ENCODE results near the gene NR6A1.

Gene NR6A1

GRCh38 chr9:124531115-124531514, 240.0 kb downstream of the NR6A1 start:
- no peak for DNase-seq (ENCODE audit: low read depth, low spot score)
- no peak for TF ChIP-seq CTCF (IDR thresholded peaks at IDR 0.05; ENCODE audit: low read depth, low read length)
- in situ Hi-C loops (cut with HindIII; ENCODE audit: low sequenced_read_pairs): no loop called here
- H3K4me3 ChIP-seq (ENCODE audit: low read depth, low read length): no peak overlapping the region

DNA sequence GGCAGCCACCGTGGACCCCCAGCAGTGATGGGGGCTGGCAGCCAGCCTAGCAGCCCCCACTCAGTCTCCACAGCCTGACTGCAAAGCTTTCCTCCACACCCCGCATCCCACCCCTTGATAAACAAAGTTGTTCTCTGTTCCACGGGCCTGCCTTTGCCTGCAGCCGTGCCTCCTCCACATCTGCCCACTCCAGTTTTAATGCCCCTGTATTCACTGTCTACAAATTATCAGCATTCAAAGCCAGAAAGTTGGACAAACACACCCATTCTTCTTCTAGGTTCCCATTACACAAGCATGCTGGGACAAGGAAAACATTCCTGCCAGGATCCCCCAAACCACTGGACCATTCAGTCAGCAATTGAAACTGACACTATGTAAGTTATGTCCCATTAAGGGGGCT, 240.9 kb downstream of the NR6A1 start:
- DNase-seq (ENCODE audit: low read depth, low spot score): no peak
- in situ Hi-C loops (cut with HindIII; ENCODE audit: low sequenced_read_pairs): no loop called here
- TF ChIP-seq CTCF (IDR thresholded peaks at IDR 0.05; ENCODE audit: low read depth, low read length): no peak
- H3K4me3 ChIP-seq (ENCODE audit: low read depth, low read length): no peak overlapping the region

- H3K4me3 ChIP-seq (ENCODE audit: low read depth, low read length): no peak overlapping the region
- DNase-seq (ENCODE audit: low read depth, low spot score): peak; percentile 44
- in situ Hi-C loops (cut with HindIII; ENCODE audit: low sequenced_read_pairs): no loop called here
- no peak for TF ChIP-seq CTCF (IDR thresholded peaks at IDR 0.05; ENCODE audit: low read depth, low read length)
These were observed 243.3 kb downstream of the NR6A1 start for GRCh38 chr9:124527781-124528180.

GRCh38 chr9:124526174-124526573, 244.9 kb downstream of the NR6A1 start:
- H3K4me3 ChIP-seq (ENCODE audit: low read depth, low read length): no peak overlapping the region
- in situ Hi-C loops (cut with HindIII; ENCODE audit: low sequenced_read_pairs): no loop called here
- no peak for TF ChIP-seq CTCF (IDR thresholded peaks at IDR 0.05; ENCODE audit: low read depth, low read length)
- no peak for DNase-seq (ENCODE audit: low read depth, low spot score)

DNA sequence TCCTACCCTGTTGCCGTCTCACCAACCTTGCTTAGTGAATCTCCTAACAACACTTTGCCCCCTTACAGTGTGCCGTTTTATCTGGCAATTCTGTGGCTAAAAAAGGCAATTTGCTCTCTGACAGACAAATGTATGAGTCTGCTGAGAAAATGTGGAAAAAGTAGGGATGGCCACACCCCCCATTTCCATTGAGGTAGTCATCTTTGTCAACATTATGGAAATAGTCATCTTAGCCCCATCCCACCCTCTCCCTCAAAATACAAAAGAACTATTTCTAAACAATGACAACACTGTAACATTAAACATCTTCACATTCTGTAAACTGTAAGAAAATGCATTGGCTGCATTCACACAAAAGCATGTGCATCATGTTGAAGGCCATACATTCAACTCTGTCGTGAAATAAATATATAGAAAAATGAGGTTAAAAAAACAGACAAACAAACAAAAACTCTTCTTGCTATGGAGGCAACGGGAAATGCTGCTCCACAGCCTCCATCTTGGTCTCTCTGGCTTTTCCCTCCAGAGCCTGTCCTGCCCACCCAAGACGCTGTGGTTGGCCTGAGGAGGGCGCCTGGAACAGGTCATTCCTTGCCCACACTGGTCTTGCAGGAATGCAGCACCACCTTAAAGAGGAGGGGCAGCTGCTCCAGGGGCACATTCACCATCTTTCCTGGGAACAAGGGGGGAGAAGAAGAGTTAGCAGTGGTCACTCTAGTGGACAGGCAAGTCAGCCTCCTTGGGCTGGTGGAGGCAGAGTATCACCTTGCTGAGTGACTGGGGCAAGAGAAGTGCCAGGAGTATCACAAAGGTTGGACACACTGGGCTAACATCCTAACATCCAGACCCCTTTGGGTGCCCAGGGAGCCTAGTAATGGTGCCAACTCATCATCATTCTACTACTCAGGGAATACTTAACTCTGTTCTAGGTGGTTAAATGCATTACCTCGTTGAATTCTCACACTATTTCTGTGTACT, 248.7 kb downstream of the NR6A1 start:
- in situ Hi-C loops (cut with HindIII; ENCODE audit: low sequenced_read_pairs): no loop called here
- DNase-seq (ENCODE audit: low read depth, low spot score): no peak
- peak; percentile 10 for TF ChIP-seq CTCF (IDR thresholded peaks at IDR 0.05; ENCODE audit: low read depth, low read length)
- no peak overlapping the region for H3K4me3 ChIP-seq (ENCODE audit: low read depth, low read length)

DNA sequence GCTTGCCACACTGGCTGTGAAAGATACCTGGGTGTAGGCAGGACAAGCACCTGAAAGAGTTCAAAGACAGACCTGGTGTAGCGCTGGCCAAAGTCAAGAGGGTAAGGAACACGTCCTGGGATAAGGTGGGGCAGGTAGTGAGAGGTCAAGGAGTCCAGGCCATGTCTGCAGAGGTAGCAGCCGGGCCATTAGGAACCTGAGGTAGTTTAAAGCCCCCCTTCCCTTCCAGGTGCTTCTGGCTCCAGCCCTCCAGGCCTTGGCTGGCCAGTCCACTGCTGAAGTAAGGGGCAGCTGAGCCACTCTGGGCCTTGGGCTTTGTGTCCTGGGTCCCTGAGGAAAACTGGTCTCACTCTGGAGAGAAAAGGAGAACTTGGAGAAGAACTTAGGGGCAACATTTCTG, 250.0 kb downstream of the NR6A1 start:
- DNase-seq (ENCODE audit: low read depth, low spot score): no peak
- no peak overlapping the region for H3K4me3 ChIP-seq (ENCODE audit: low read depth, low read length)
- in situ Hi-C loops (cut with HindIII; ENCODE audit: low sequenced_read_pairs): no loop called here
- TF ChIP-seq CTCF (IDR thresholded peaks at IDR 0.05; ENCODE audit: low read depth, low read length): no peak
